ENCODE measurements around the gene YIPF2.
"Not testable (repeated sequence)": the region's sequence is repeated elsewhere in the genome, so short reads cannot be mapped to it uniquely, and the experiment has no call there.

The YIPF2 gene

GRCh38 chr19:10928563-10929401 is at the start of gene YIPF2, which contains the start of gene TIMM29:
YIPF2 (minus strand) TSS chr19:10928639; CDS start chr19:10928410, 229 bp downstream.
TIMM29 (plus strand) TSS chr19:10928811; CDS start chr19:10928823, 12 bp downstream.
- peak; percentile 91 to 95 for DNase-seq (ENCODE audit: low read depth in 2 of 2)

GRCh38 chr19:10977742-10978092 is 49.3 kb upstream of the YIPF2 start:
- DNase-seq (ENCODE audit: low read depth in 2 of 2), result no peak

- DNase-seq (ENCODE audit: low read depth in 2 of 2), result no peak
These were observed 47.9 kb upstream of the YIPF2 start for GRCh38 chr19:10976131-10976892.

GRCh38 chr19:10975374-10976130 is 47.1 kb upstream of the YIPF2 start:
- DNase-seq (ENCODE audit: low read depth in 2 of 2), result no peak

GRCh38 chr19:10971107-10971726 is 42.8 kb upstream of the YIPF2 start:
- no peak for DNase-seq (ENCODE audit: low read depth in 2 of 2)

- DNase-seq (ENCODE audit: low read depth in 2 of 2), result no peak
These were observed 40.2 kb upstream of the YIPF2 start for GRCh38 chr19:10968527-10969135.

- no peak for DNase-seq (ENCODE audit: low read depth in 2 of 2)
These were observed 38.4 kb upstream of the YIPF2 start for GRCh38 chr19:10966809-10967208.

GRCh38 chr19:10965398-10965797 is 37.0 kb upstream of the YIPF2 start:
- no peak for DNase-seq (ENCODE audit: low read depth in 2 of 2)

GRCh38 chr19:10964903-10965302 is 36.5 kb upstream of the YIPF2 start:
- DNase-seq (ENCODE audit: low read depth in 2 of 2), result no peak

- no peak for DNase-seq (ENCODE audit: low read depth in 2 of 2)
These were observed 35.4 kb upstream of the YIPF2 start for GRCh38 chr19:10963865-10964264.

GRCh38 chr19:10962863-10963262 is 34.4 kb upstream of the YIPF2 start:
- no peak for DNase-seq (ENCODE audit: low read depth in 2 of 2)

GRCh38 chr19:10961073-10961860 is 32.8 kb upstream of the YIPF2 start:
- DNase-seq (ENCODE audit: low read depth in 2 of 2), result no peak

- peak; percentile 97 to 99 for DNase-seq (ENCODE audit: low read depth in 2 of 2)
These were observed 32.1 kb upstream of the YIPF2 start, which contains the start of gene SMARCA4 for GRCh38 chr19:10960314-10961072. SMARCA4 (plus strand) TSS chr19:10961030; CDS start chr19:10984152, 23,122 bp downstream.

GRCh38 chr19:10959277-10959968 is 31.0 kb upstream of the YIPF2 start:
- DNase-seq (ENCODE audit: low read depth in 2 of 2), result not testable (repeated sequence)

- no peak for DNase-seq (ENCODE audit: low read depth in 2 of 2)
These were observed 24.4 kb upstream of the YIPF2 start for GRCh38 chr19:10952809-10953208.

- DNase-seq (ENCODE audit: low read depth in 2 of 2), result no peak
These were observed 18.7 kb upstream of the YIPF2 start for GRCh38 chr19:10946958-10947657.

- DNase-seq (ENCODE audit: low read depth in 2 of 2), result no peak
These were observed 16.8 kb upstream of the YIPF2 start for GRCh38 chr19:10945264-10945663.

GRCh38 chr19:10943412-10943811 is 15.0 kb upstream of the YIPF2 start:
- DNase-seq (ENCODE audit: low read depth in 2 of 2), result not testable (repeated sequence)
